Neural crest cell (in vitro differentiated cells): ENCODE data around the gene ZBTB24. TPM values are rescaled to one million over a fixed set of nuclear protein-coding genes. Genes with fewer than 3 reads are reported as not detected.

Experiments used
- DNase-seq: peaks from one replicate; pipeline ENCODE4 v3.0.0; 2021; ENCODE audit warnings: low read depth, mixed read lengths, low spot score
- H3K27ac Mint-ChIP-seq: one replicate; pipeline ENCODE4 v1.8.0; 2021; ENCODE audit warnings: mild to moderate bottlenecking, mixed read lengths; ENCODE audit not compliant: unreplicated experiment
- H3K27me3 Mint-ChIP-seq: 2 replicates; pipeline ENCODE4 v1.8.0; 2021; ENCODE audit warnings: low read depth, mild to moderate bottlenecking, mixed read lengths
- H3K36me3 Mint-ChIP-seq: 2 replicates; pipeline ENCODE4 v1.8.0; 2021; ENCODE audit warnings: low read depth, mild to moderate bottlenecking, mixed read lengths
- H3K4me1 Mint-ChIP-seq: 2 replicates; pipeline ENCODE4 v1.8.0; 2021; ENCODE audit warnings: mixed read lengths
- H3K4me3 Mint-ChIP-seq: one replicate; pipeline ENCODE4 v1.8.0; 2021; ENCODE audit warnings: mild to moderate bottlenecking, mixed read lengths
- H3K9me3 Mint-ChIP-seq: 2 replicates; pipeline ENCODE4 v1.8.0; 2021; ENCODE audit warnings: mixed read lengths
- CTCF ChIP-seq: fragments of 200-600 bp; sonication (generic); conservative IDR thresholded peaks from 2 replicates; pipeline ENCODE4 v1.5.0; 2021; ENCODE audit warnings: antibody characterized with exemption, mild to moderate bottlenecking
- total RNA-seq: library from RNA; stranded (reverse); gene quantifications from 2 replicates; pipeline ENCODE4 v1.2.1, GENCODE V29; 2021

The ZBTB24 gene
- total RNA-seq, 1 donor from 2014 or later: 10.5 TPM

GRCh38 chr6:109434456-109434855 lies 48.6 kb downstream of the ZBTB24 start:
- H3K27ac Mint-ChIP-seq: no peak overlapping the region
- no peak for DNase-seq

GRCh38 chr6:109429496-109429895 lies 53.5 kb downstream of the ZBTB24 start:
- no peak for DNase-seq
- TF ChIP-seq CTCF: no peak
- no peaks in the 10 kb centered on the region for H3K27me3 Mint-ChIP-seq
- no peaks in the 10 kb centered on the region for H3K36me3 Mint-ChIP-seq
- no peaks in the 10 kb centered on the region for H3K9me3 Mint-ChIP-seq
- H3K4me1 Mint-ChIP-seq: no peaks in the 10 kb centered on the region
- H3K4me3 Mint-ChIP-seq: no peak overlapping the region
- no peak overlapping the region for H3K27ac Mint-ChIP-seq

More at GRCh38 chr6:109434456-109434855, 48.6 kb downstream of the ZBTB24 start:
- TF ChIP-seq CTCF: no peak
- no peaks in the 10 kb centered on the region for H3K9me3 Mint-ChIP-seq
- H3K4me1 Mint-ChIP-seq: peaks cover 2% of the 10 kb centered on the region
- H3K4me3 Mint-ChIP-seq: no peak overlapping the region
- H3K36me3 Mint-ChIP-seq: no peaks in the 10 kb centered on the region
- H3K27me3 Mint-ChIP-seq: no peaks in the 10 kb centered on the region

DNA sequence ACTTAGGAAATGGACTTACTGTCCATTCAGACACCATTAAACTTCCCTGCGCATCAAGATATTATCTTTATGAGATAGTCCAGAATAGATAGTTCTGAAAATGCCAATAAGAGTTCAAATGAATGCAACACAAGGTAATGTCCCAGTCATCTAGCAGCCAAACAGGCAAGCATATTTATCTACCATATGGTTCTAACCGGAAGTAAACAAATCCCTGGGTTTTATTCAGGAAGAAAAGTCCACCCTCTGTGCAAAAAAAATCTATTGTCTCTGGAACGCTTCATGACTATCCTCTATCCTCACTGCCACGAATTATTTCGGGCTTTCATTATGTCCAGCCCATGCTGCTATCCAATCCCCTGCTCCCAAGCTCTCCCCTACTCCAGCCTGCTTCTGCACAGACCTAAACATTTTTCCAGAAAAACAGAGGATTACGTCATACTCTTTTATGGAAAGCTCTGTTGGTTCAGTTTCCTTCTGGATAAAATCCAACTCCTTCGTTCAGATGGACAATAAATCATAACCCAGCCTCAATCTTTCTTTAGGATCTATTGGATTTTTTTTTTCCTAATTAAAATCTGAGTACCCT lies 54.0 kb downstream of the ZBTB24 start:
- DNase-seq: no peak
- TF ChIP-seq CTCF: no peak
- Mint-ChIP-seq H3K9me3 (no peaks in the 10 kb centered on the region), H3K4me3 (no peak overlapping the region), H3K4me1 (no peaks in the 10 kb centered on the region), H3K27me3 (no peaks in the 10 kb centered on the region), H3K36me3 (no peaks in the 10 kb centered on the region), H3K27ac (no peak overlapping the region)

DNA sequence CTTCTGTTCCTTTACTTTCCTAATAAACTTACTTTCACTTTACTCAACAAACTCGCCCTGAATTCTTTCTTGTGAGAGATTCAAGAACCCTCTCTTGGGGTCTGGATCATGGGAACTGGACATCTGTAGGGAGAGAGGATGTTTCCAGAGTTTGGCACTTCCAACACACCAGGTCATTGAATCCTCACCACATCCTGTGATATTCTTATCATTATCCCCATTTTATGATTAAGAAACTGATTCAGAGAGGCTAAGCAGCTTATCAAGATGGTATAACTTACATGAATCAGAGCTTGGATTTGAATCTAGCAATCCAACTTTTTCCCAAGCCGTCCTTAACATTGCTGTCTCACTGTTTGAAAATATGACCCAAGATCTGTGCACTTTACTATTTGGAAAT lies 58.1 kb downstream of the ZBTB24 start:
- TF ChIP-seq CTCF: no peak
- Mint-ChIP-seq H3K36me3 (no peaks in the 10 kb centered on the region), H3K27me3 (no peaks in the 10 kb centered on the region), H3K4me1 (no peaks in the 10 kb centered on the region), H3K9me3 (no peaks in the 10 kb centered on the region), H3K4me3 (no peak overlapping the region), H3K27ac (no peak overlapping the region)
- no peak for DNase-seq

- H3K9me3 Mint-ChIP-seq: no peaks in the 10 kb centered on the region
- H3K4me3 Mint-ChIP-seq: no peak overlapping the region
- H3K4me1 Mint-ChIP-seq: no peaks in the 10 kb centered on the region
- H3K36me3 Mint-ChIP-seq: no peaks in the 10 kb centered on the region
- no peak for TF ChIP-seq CTCF
- no peaks in the 10 kb centered on the region for H3K27me3 Mint-ChIP-seq
- DNase-seq: no peak
- H3K27ac Mint-ChIP-seq: no peak overlapping the region
These were observed 61.8 kb downstream of the ZBTB24 start for GRCh38 chr6:109421184-109421583.
